ENCODE data around the gene PPFIBP1.
"Not testable (repeated sequence)": the region's sequence is repeated elsewhere in the genome, so short reads cannot be mapped to it uniquely, and the experiment has no call there.

The PPFIBP1 gene

DNA sequence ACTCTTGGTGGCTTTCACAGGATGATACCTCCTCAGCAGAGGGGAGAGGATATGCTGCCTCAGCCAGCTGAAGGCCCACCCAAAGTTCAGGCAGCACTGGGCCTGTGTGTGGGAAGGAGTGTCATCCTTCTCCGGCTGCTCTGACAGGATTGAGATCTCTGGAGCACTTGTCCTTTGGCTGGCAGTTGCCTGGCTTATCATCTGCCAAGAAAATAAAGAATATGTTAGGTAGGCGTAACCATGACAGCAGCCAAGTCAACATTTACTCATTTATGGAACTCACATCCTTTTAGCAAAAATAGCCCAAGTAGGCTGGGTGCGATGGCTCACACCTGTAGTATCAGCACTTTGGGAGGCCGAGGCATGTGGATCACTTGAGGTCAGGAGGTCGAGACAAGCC, 68.5 kb downstream of the PPFIBP1 start:
- H3K4me3 ChIP-seq (ENCODE audit: low read depth, low read length), result no peak overlapping the region
- TF ChIP-seq CTCF (IDR thresholded peaks at IDR 0.05; ENCODE audit: low read depth, low read length) (no peak), POLR2A (IDR thresholded peaks at IDR 0.05; ENCODE audit: extremely low read depth, insufficient read length) (no peak), MYC (IDR thresholded peaks at IDR 0.05; ENCODE audit: low read depth, low read length) (no peak), MAX (IDR thresholded peaks at IDR 0.05; ENCODE audit: low read depth, low read length) (no peak)
- DNase-seq (ENCODE audit: low read depth), result no peak

- TF ChIP-seq MAX (IDR thresholded peaks at IDR 0.05; ENCODE audit: low read depth, low read length), result no peak
- TF ChIP-seq POLR2A (IDR thresholded peaks at IDR 0.05; ENCODE audit: extremely low read depth, insufficient read length), result no peak
- no peak for TF ChIP-seq CTCF (IDR thresholded peaks at IDR 0.05; ENCODE audit: low read depth, low read length)
- TF ChIP-seq MYC (IDR thresholded peaks at IDR 0.05; ENCODE audit: low read depth, low read length), result no peak
- DNase-seq (ENCODE audit: low read depth), result no peak
- no peak overlapping the region for H3K4me3 ChIP-seq (ENCODE audit: low read depth, low read length)
Observed at GRCh38 chr12:27593266-27593665, 69.3 kb downstream of the PPFIBP1 start.

- DNase-seq (ENCODE audit: low read depth), result no peak
- TF ChIP-seq MYC (IDR thresholded peaks at IDR 0.05; ENCODE audit: low read depth, low read length) (no peak), MAX (IDR thresholded peaks at IDR 0.05; ENCODE audit: low read depth, low read length) (no peak), POLR2A (IDR thresholded peaks at IDR 0.05; ENCODE audit: extremely low read depth, insufficient read length) (no peak), CTCF (IDR thresholded peaks at IDR 0.05; ENCODE audit: low read depth, low read length) (no peak)
- no peak overlapping the region for H3K4me3 ChIP-seq (ENCODE audit: low read depth, low read length)
Observed at GRCh38 chr12:27595231-27595642, 71.2 kb downstream of the PPFIBP1 start.

- not testable (repeated sequence) for H3K4me3 ChIP-seq (ENCODE audit: low read depth, low read length); DNase-seq (ENCODE audit: low read depth)
Observed at GRCh38 chr12:27598866-27599265, 74.9 kb downstream of the PPFIBP1 start.

- not testable (repeated sequence) for DNase-seq (ENCODE audit: low read depth); H3K4me3 ChIP-seq (ENCODE audit: low read depth, low read length)
Observed at GRCh38 chr12:27601056-27601828, 77.2 kb downstream of the PPFIBP1 start.

GRCh38 chr12:27602516-27602915, 78.5 kb downstream of the PPFIBP1 start:
- TF ChIP-seq POLR2A (IDR thresholded peaks at IDR 0.05; ENCODE audit: extremely low read depth, insufficient read length), result no peak
- no peak for TF ChIP-seq MYC (IDR thresholded peaks at IDR 0.05; ENCODE audit: low read depth, low read length)
- no peak for TF ChIP-seq MAX (IDR thresholded peaks at IDR 0.05; ENCODE audit: low read depth, low read length)
- TF ChIP-seq CTCF (IDR thresholded peaks at IDR 0.05; ENCODE audit: low read depth, low read length), result no peak
- no peak for DNase-seq (ENCODE audit: low read depth)
- no peak overlapping the region for H3K4me3 ChIP-seq (ENCODE audit: low read depth, low read length)

DNA sequence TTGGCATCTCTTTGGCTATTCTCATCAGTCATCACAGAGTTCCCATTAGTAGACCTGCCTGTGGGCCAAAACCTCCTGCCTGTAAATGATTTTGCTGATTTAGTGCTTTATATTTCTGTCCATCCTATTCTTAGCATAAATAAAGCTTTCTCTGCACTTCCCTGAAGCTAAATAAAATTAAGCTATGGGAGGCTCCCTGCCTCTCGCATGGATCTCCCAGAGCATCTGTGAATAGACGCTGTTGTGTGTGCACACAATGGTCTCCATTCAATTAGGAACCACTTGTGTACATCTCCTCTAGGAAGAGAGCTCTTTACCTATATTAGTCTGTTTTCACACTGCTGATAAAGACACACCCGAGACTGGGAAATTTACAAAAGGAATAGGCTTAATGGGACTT, 80.4 kb downstream of the PPFIBP1 start:
- H3K4me3 ChIP-seq (ENCODE audit: low read depth, low read length), result no peak overlapping the region
- TF ChIP-seq POLR2A (IDR thresholded peaks at IDR 0.05; ENCODE audit: extremely low read depth, insufficient read length) (no peak), MAX (IDR thresholded peaks at IDR 0.05; ENCODE audit: low read depth, low read length) (no peak), MYC (IDR thresholded peaks at IDR 0.05; ENCODE audit: low read depth, low read length) (no peak)
- no peak for DNase-seq (ENCODE audit: low read depth)
